Body of pancreas (tissue), 4 donors: ENCODE measurements around the gene HEXIM2. TPM values are rescaled to one million over a fixed set of nuclear protein-coding genes. Genes with fewer than 3 reads are reported as not detected.
"Not testable (repeated sequence)": the region's sequence is repeated elsewhere in the genome, so short reads cannot be mapped to it uniquely, and the experiment has no call there.

Experiments used
- ATAC-seq: fragments of 150-250 bp; one replicate; pipeline ENCODE4 v1.9.1; 2016
- DNase-seq, 4 donors: peaks; one replicate each; pipeline ENCODE4 v3.0.0-alpha.2; 2019
- H3K27ac ChIP-seq, 4 donors: fragments of 200-600 bp; sonication (generic); 1 replicate in 3 of 4; 2 replicates in 1 of 4; pipeline versions ENCODE4 v1.5.1 to v1.6.1; 2016 to 2019; ENCODE audit warnings: mild to moderate bottlenecking in 1 of 4, mixed read lengths in 1 of 4, moderate library complexity in 1 of 4
- H3K27me3 ChIP-seq, 2 donors: fragments of 200-600 bp; sonication (generic); one replicate each; pipeline ENCODE4 v1.6.0; 2016; ENCODE audit warnings: mild to moderate bottlenecking in 1 of 2
- H3K36me3 ChIP-seq, 2 donors: fragments of 200-600 bp; sonication (generic); replicated peaks in 1 of 2; 2 replicates each; pipeline ENCODE4 v1.5.1; 2016; ENCODE audit warnings: low read depth in 2 of 2; ENCODE audit not compliant: insufficient read depth in 1 of 2
- H3K4me1 ChIP-seq: fragments of 200-600 bp; sonication (generic); one replicate; pipeline ENCODE4 v1.6.0; 2016
- H3K4me3 ChIP-seq, 2 donors: fragments of 200-600 bp; sonication (generic); 1 replicate in 1 of 2; 2 replicates in 1 of 2; pipeline ENCODE4 v1.5.1; 2016 to 2019
- H3K9me3 ChIP-seq, 3 donors: fragments of 200-600 bp; sonication (generic); 1 replicate in 2 of 3; 2 replicates in 1 of 3; pipeline ENCODE4 v1.5.1; 2016
- POLR2A ChIP-seq, 3 donors: fragments of 450-650 bp; IDR thresholded peaks; one replicate each; pipeline ENCODE4 v1.6.1; 2016; ENCODE audit warnings: antibody characterized with exemption in 3 of 3, mild to moderate bottlenecking in 2 of 3
- WGBS, 2 donors: methylation state at CpG; one replicate each; pipeline ENCODE4 v1.1.5; 2017; 5-methylcytosine and 5-hydroxymethylcytosine counted together
- intact Hi-C: fragments of 100-400 bp; cut with DNase I; formaldehyde crosslinking; loops from one replicate; pipeline ENCODE4 v1.15.1; 2023
- microRNA-seq, 2 donors: library from miRNA; unstranded; fragments of <30 nt; microRNA quantifications; one replicate each; pipeline ENCODE4, GENCODE V29; 2016; ENCODE audit warnings: borderline number of aligned reads in 2 of 2, borderline replicate concordance in 2 of 2
- small RNA-seq: library from RNA; depleted of rRNA; stranded (forward); fragments of <200 nt; gene quantifications from one replicate; pipeline ENCODE3, GENCODE V24; 2016
- total RNA-seq, 2 donors: library from RNA; depleted of rRNA; stranded (reverse); fragments of >200 nt; gene quantifications; one replicate each; pipeline ENCODE4 v1.1.0, GENCODE V29; 2016
- TF ChIP-seq, protein P1 (sequence below), 7 experiments: fragments of 450-650 bp in 4 of 7; fragments of 200-600 bp in 3 of 7; sonication (generic) in 3 of 7; IDR thresholded peaks; one replicate each; pipeline ENCODE4 v1.5.1; 2016 to 2019; ENCODE audit warnings: antibody characterized with exemption in 7 of 7

The HEXIM2 gene
- total RNA-seq, 2 donors from 2014 or later = 5.9 to 10.1 TPM

DNA sequence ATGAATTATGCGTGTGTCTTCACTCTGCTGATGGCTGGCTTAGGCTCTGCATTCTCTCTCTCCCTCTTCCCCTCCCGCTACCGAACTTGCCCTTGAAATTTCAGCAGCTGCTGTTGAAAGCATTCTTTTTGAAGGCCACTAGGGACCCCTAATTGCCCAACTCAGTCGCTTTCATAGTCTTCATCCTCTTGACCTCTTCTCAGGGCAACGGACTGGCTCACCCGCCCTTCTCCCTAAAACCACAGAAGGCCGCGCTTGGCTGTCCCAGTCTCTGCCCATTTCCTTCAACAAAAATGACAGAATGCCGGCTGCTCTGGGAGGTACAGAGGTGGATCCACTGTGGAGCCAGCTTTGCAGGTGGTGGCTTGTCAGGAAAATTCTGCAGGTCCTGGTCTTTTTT lies 39.0 kb downstream of the HEXIM2 start:
- DNase-seq (peak in 1 of 4 donors; percentile 31), ATAC-seq (no peak)
- Histone ChIP-seq H3K4me1 (peaks cover 10% of the 10 kb centered on the region), H3K4me3 (no peak overlapping the region), H3K9me3 (no peaks in the 10 kb centered on the region), H3K27me3 (no peaks in the 10 kb centered on the region), H3K27ac (no peak overlapping the region), H3K36me3 (no peaks in the 10 kb centered on the region)
- TF ChIP-seq, protein P1, sequence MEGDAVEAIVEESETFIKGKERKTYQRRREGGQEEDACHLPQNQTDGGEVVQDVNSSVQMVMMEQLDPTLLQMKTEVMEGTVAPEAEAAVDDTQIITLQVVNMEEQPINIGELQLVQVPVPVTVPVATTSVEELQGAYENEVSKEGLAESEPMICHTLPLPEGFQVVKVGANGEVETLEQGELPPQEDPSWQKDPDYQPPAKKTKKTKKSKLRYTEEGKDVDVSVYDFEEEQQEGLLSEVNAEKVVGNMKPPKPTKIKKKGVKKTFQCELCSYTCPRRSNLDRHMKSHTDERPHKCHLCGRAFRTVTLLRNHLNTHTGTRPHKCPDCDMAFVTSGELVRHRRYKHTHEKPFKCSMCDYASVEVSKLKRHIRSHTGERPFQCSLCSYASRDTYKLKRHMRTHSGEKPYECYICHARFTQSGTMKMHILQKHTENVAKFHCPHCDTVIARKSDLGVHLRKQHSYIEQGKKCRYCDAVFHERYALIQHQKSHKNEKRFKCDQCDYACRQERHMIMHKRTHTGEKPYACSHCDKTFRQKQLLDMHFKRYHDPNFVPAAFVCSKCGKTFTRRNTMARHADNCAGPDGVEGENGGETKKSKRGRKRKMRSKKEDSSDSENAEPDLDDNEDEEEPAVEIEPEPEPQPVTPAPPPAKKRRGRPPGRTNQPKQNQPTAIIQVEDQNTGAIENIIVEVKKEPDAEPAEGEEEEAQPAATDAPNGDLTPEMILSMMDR (IDR thresholded peaks at IDR 0.05) = no peak
- no peak for TF ChIP-seq POLR2A (IDR thresholded peaks at IDR 0.05)
- intact Hi-C loops = no loop called here
- WGBS, 2 donors = 70 to 85% methylated on average over 9 of the region's 9 CpGs

- DNase-seq (no peak), ATAC-seq (no peak)
- H3K27ac ChIP-seq = no peak overlapping the region
- intact Hi-C loops = no loop called here
- no peaks in the 10 kb centered on the region for H3K36me3 ChIP-seq
- no peaks in the 10 kb centered on the region for H3K27me3 ChIP-seq
- 92 to 93% methylated on average over 4 of the region's 4 CpGs for WGBS, 2 donors
- H3K9me3 ChIP-seq = no peaks in the 10 kb centered on the region
- no peak overlapping the region for H3K4me3 ChIP-seq
- TF ChIP-seq, protein P1 (IDR thresholded peaks at IDR 0.05) = no peak
- no peak for TF ChIP-seq POLR2A (IDR thresholded peaks at IDR 0.05)
- H3K4me1 ChIP-seq = peaks cover 10% of the 10 kb centered on the region
Measured at GRCh38 chr17:45201457-45201856, 39.8 kb downstream of the HEXIM2 start.

DNA sequence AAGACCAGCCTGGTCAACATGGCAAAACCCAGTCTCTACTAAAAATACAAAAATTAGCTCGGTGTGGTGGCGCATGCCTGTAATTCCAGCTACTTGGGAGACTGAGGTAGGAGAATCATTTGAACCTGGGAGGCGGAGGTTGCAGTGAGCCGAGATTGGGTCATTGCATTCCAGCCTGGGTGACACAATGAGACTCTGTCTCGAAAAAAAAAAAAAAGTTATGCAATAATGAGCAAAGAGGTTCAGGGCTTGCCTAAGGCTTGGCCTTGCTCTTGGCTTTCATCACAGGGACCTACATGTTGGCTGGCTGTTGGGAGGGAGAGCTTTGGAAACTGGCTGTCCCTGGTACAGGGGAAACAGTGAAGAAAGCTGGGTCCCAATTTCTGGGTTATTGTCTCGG lies 40.2 kb downstream of the HEXIM2 start:
- H3K4me3 ChIP-seq, H3K9me3 ChIP-seq, intact Hi-C loops, H3K27ac ChIP-seq, H3K4me1 ChIP-seq, H3K36me3 ChIP-seq, H3K27me3 ChIP-seq: not testable (repeated sequence)
- WGBS, 2 donors = 66 to 77% methylated on average over 5 to 6 of the region's 6 CpGs
- peak in 2 of 4 donors; percentile 25 to 47 for DNase-seq
- ATAC-seq = peak; percentile 12

GRCh38 chr17:45218895-45219661 lies 57.4 kb downstream of the HEXIM2 start:
- ATAC-seq = peak; percentile 85
- intact Hi-C loops = no loop called here
- no peaks in the 10 kb centered on the region for H3K9me3 ChIP-seq
- peak; percentile 88 to 94 (median 90) for DNase-seq
- H3K27ac ChIP-seq = no peak overlapping the region
- TF ChIP-seq, protein P1 (IDR thresholded peaks at IDR 0.05) = peak; percentile 81 to 96 (median 94)
- TF ChIP-seq POLR2A (IDR thresholded peaks at IDR 0.05) = no peak
- 12% methylated on average over 12 of the region's 12 CpGs for WGBS, 2 donors
- H3K27me3 ChIP-seq = peaks cover 0 to 5% of the 10 kb centered on the region in 2 donors
- H3K36me3 ChIP-seq = no peaks in the 10 kb centered on the region
- H3K4me3 ChIP-seq = no peak overlapping the region
- peaks cover 17% of the 10 kb centered on the region for H3K4me1 ChIP-seq

Small RNA genes within 50 kb of the gene (microRNA-seq; reads per million reads assigned to microRNA genes)
- 0 reads per million in 2 donors for gene MIR6784

Small RNA genes within 50 kb of the gene (small RNA-seq; reads per million reads assigned to genes)
- not detected for gene MIR6784

Other genes with a start within 250 kb of the HEXIM2 start
- 1 to 10 TPM; 2.0 to 7.0 TPM for gene GFAP, start 246.4 kb upstream of the HEXIM2 start, total RNA-seq
- gene KIF18B, start 214.1 kb upstream of the HEXIM2 start, total RNA-seq = under 1 TPM in 1 of 2 donors, not detected in 1; 0.26 TPM
- gene C1QL1, start 193.6 kb upstream of the HEXIM2 start, total RNA-seq = 1 to 10 TPM; 2.3 to 2.9 TPM
- gene DCAKD, start 110.2 kb upstream of the HEXIM2 start, total RNA-seq = 10 to 100 TPM; 19.8 to 20.8 TPM
- 10 to 100 TPM; 26.5 to 33.9 TPM for gene NMT1, start 100.6 kb upstream of the HEXIM2 start, total RNA-seq
- gene PLCD3, start 29.4 kb upstream of the HEXIM2 start, total RNA-seq = 10 to 100 TPM in 1 of 2 donors, 1 to 10 TPM in 1; 5.4 to 23.4 TPM
- 10 to 100 TPM; 20.8 to 21.1 TPM for gene ACBD4, start 26.2 kb upstream of the HEXIM2 start, total RNA-seq
- gene HEXIM1, start 13.4 kb upstream of the HEXIM2 start, total RNA-seq = 10 to 100 TPM; 13.8 to 15.3 TPM
- 1 to 10 TPM; 4.0 to 5.2 TPM for gene FMNL1, start 60.0 kb downstream of the HEXIM2 start, total RNA-seq
- gene SPATA32, start 100.2 kb downstream of the HEXIM2 start, total RNA-seq = 1 to 10 TPM in 1 of 2 donors, not detected in 1; 1.0 TPM
- gene MAP3K14, start 155.1 kb downstream of the HEXIM2 start, total RNA-seq = 1 to 10 TPM; 6.5 to 9.9 TPM